ENCODE results near the gene LELP1. TPM values are rescaled to one million over a fixed set of nuclear protein-coding genes. Genes with fewer than 3 reads are reported as not detected.

Gene LELP1
- total RNA-seq, 1 donor from 2014 or later: not detected

- TF ChIP-seq CTCF (IDR thresholded peaks at IDR 0.05): no peak
- peaks cover 32% of the 10 kb centered on the region for H3K27me3 Mint-ChIP-seq (ENCODE audit: low read depth)
- no peak for DNase-seq (ENCODE audit: low spot score)
Observed at GRCh38 chr1:153251988-153252387, 48.8 kb downstream of the LELP1 start.

GRCh38 chr1:153253076-153253475, 49.8 kb downstream of the LELP1 start:
- no peak for TF ChIP-seq CTCF (IDR thresholded peaks at IDR 0.05)
- no peaks in the 10 kb centered on the region for H3K4me1 Mint-ChIP-seq (ENCODE audit: low read depth)
- H3K27me3 Mint-ChIP-seq (ENCODE audit: low read depth): peaks cover 26% of the 10 kb centered on the region
- H3K9me3 Mint-ChIP-seq (ENCODE audit: low read depth): no peaks in the 10 kb centered on the region
- no peak for DNase-seq (ENCODE audit: low spot score)
- no peak overlapping the region for H3K4me3 Mint-ChIP-seq (ENCODE audit: unreplicated experiment)
- no peaks in the 10 kb centered on the region for H3K36me3 Mint-ChIP-seq (ENCODE audit: low read depth)
- no peak overlapping the region for H3K27ac Mint-ChIP-seq (ENCODE audit: unreplicated experiment)

More at GRCh38 chr1:153251988-153252387, 48.8 kb downstream of the LELP1 start:
- H3K4me3 Mint-ChIP-seq (ENCODE audit: unreplicated experiment): no peak overlapping the region
- no peaks in the 10 kb centered on the region for H3K4me1 Mint-ChIP-seq (ENCODE audit: low read depth)
- H3K27ac Mint-ChIP-seq (ENCODE audit: unreplicated experiment): no peak overlapping the region
- H3K9me3 Mint-ChIP-seq (ENCODE audit: low read depth): no peaks in the 10 kb centered on the region
- no peaks in the 10 kb centered on the region for H3K36me3 Mint-ChIP-seq (ENCODE audit: low read depth)

GRCh38 chr1:153253693-153254092, 50.5 kb downstream of the LELP1 start:
- H3K4me3 Mint-ChIP-seq (ENCODE audit: unreplicated experiment): no peak overlapping the region
- H3K27me3 Mint-ChIP-seq (ENCODE audit: low read depth): peaks cover 28% of the 10 kb centered on the region
- H3K36me3 Mint-ChIP-seq (ENCODE audit: low read depth): no peaks in the 10 kb centered on the region
- TF ChIP-seq CTCF (IDR thresholded peaks at IDR 0.05): no peak
- H3K9me3 Mint-ChIP-seq (ENCODE audit: low read depth): no peaks in the 10 kb centered on the region
- H3K27ac Mint-ChIP-seq (ENCODE audit: unreplicated experiment): no peak overlapping the region
- no peak for DNase-seq (ENCODE audit: low spot score)
- H3K4me1 Mint-ChIP-seq (ENCODE audit: low read depth): no peaks in the 10 kb centered on the region

Other genes with a start within 250 kb of the LELP1 start
- not detected in 3 replicates for gene SPRR4, start 232.8 kb upstream of the LELP1 start, total RNA-seq
- gene SPRR1A, start 219.3 kb upstream of the LELP1 start, total RNA-seq: not detected in 3 replicates
- gene SPRR3, start 201.7 kb upstream of the LELP1 start, total RNA-seq: not detected in 3 replicates
- gene SPRR1B, start 172.2 kb upstream of the LELP1 start, total RNA-seq: not detected in 3 replicates
- not detected in 3 replicates for gene SPRR2D, start 162.3 kb upstream of the LELP1 start, total RNA-seq
- not detected in 3 replicates for gene SPRR2A, start 145.9 kb upstream of the LELP1 start, total RNA-seq
- not detected in 3 replicates for gene SPRR2B, start 131.8 kb upstream of the LELP1 start, total RNA-seq
- not detected in 3 replicates for gene SPRR2E, start 108.9 kb upstream of the LELP1 start, total RNA-seq
- gene SPRR2F, start 89.9 kb upstream of the LELP1 start, total RNA-seq: not detected in 3 replicates
- gene SPRR2G, start 52.5 kb upstream of the LELP1 start, total RNA-seq: not detected in 3 replicates
- not detected in 3 replicates for gene PRR9, start 14.2 kb downstream of the LELP1 start, total RNA-seq
- not detected in 3 replicates for gene LORICRIN, start 56.3 kb downstream of the LELP1 start, total RNA-seq
- not detected in 3 replicates for gene PGLYRP3, start 109.5 kb downstream of the LELP1 start, total RNA-seq
- gene PGLYRP4, start 145.4 kb downstream of the LELP1 start, total RNA-seq: not detected in 3 replicates
- gene S100A9, start 154.4 kb downstream of the LELP1 start, total RNA-seq: not detected in 3 replicates
- gene S100A12, start 172.2 kb downstream of the LELP1 start, total RNA-seq: not detected in 3 replicates
- gene S100A8, start 187.6 kb downstream of the LELP1 start, total RNA-seq: not detected in 3 replicates
- not detected in 3 replicates for gene S100A7A, start 213.1 kb downstream of the LELP1 start, total RNA-seq